ENCODE measurements around the gene N4BP2L1.
"Not testable (repeated sequence)": the region's sequence is repeated elsewhere in the genome, so short reads cannot be mapped to it uniquely, and the experiment has no call there.

Gene N4BP2L1

GRCh38 chr13:32391101-32391619 lies 36.8 kb downstream of the N4BP2L1 start:
- FAIRE-seq (no peak), DNase-seq (ENCODE audit: insufficient read length, low spot score) (no peak)

GRCh38 chr13:32390484-32390883 lies 37.4 kb downstream of the N4BP2L1 start:
- no peak for DNase-seq (ENCODE audit: insufficient read length, low spot score)
- FAIRE-seq, result no peak

- DNase-seq (ENCODE audit: insufficient read length, low spot score) (no peak), FAIRE-seq (no peak)
Observed at GRCh38 chr13:32390048-32390447, 37.9 kb downstream of the N4BP2L1 start.

GRCh38 chr13:32385410-32385809 lies 42.5 kb downstream of the N4BP2L1 start:
- DNase-seq (ENCODE audit: insufficient read length, low spot score) (no peak), FAIRE-seq (no peak)

- no peak for DNase-seq (ENCODE audit: insufficient read length, low spot score)
- FAIRE-seq, result no peak
Observed at GRCh38 chr13:32384702-32385101, 43.2 kb downstream of the N4BP2L1 start.

GRCh38 chr13:32383836-32384618 lies 43.9 kb downstream of the N4BP2L1 start:
- FAIRE-seq, result no peak

GRCh38 chr13:32381539-32381938 lies 46.4 kb downstream of the N4BP2L1 start:
- DNase-seq (ENCODE audit: insufficient read length, low spot score) (peak; percentile 2), FAIRE-seq (no peak)

More at GRCh38 chr13:32383836-32384618, 43.9 kb downstream of the N4BP2L1 start:
- no peak for DNase-seq (ENCODE audit: insufficient read length, low spot score)

GRCh38 chr13:32378012-32378411 lies 49.9 kb downstream of the N4BP2L1 start:
- FAIRE-seq (no peak), DNase-seq (ENCODE audit: insufficient read length, low spot score) (no peak)

GRCh38 chr13:32376642-32377415 lies 51.1 kb downstream of the N4BP2L1 start:
- FAIRE-seq, result no peak
- DNase-seq (ENCODE audit: insufficient read length, low spot score), result no peak

- DNase-seq (ENCODE audit: insufficient read length, low spot score) (no peak), FAIRE-seq (no peak)
Observed at GRCh38 chr13:32370805-32371204, 57.1 kb downstream of the N4BP2L1 start.

GRCh38 chr13:32362574-32362973 lies 65.4 kb downstream of the N4BP2L1 start:
- DNase-seq (ENCODE audit: insufficient read length, low spot score), result no peak
- no peak for FAIRE-seq

- not testable (repeated sequence) for FAIRE-seq; DNase-seq (ENCODE audit: insufficient read length, low spot score)
Observed at GRCh38 chr13:32355935-32356334, 72.0 kb downstream of the N4BP2L1 start.

GRCh38 chr13:32354040-32354439 lies 73.9 kb downstream of the N4BP2L1 start:
- DNase-seq (ENCODE audit: insufficient read length, low spot score), result no peak
- FAIRE-seq, result no peak

GRCh38 chr13:32350839-32351441 lies 77.0 kb downstream of the N4BP2L1 start:
- not testable (repeated sequence) for DNase-seq (ENCODE audit: insufficient read length, low spot score); FAIRE-seq
